GM12878 (cell line): ENCODE results near the gene PINLYP. TPM values are rescaled to one million over a fixed set of nuclear protein-coding genes. Genes with fewer than 3 reads are reported as not detected.

Experiments used
- ATAC-seq: fragments of 200-7000 bp; cut with Tn5 transposase; 3 replicates; pipeline ENCODE4 v1.9.1; 2020; ENCODE audit warnings: mild to moderate bottlenecking, moderate library complexity
- BruUV-seq: library from RNA; stranded (reverse); fragments of 400-500 nt; replicated peaks from 2 replicates; lab custom pipeline; 2021; lab: Mats Ljungman, UMichigan
- CTCF ChIA-PET: fragments of 300-600 bp; sonication (Branson Sonifier 250); formaldehyde crosslinking; extraction: SDS; loops from one replicate; lab custom pipeline; 2021; ENCODE audit warnings: inconsistent platforms; lab: Yijun Ruan, JAX
- POLR2A ChIA-PET: fragments of 350-600 bp; formaldehyde crosslinking; extraction: SDS; loops from one replicate; lab custom pipeline; 2021; ENCODE audit warnings: inconsistent platforms; lab: Charles Lee
- RAD21 ChIA-PET: fragments of 300-600 bp; sonication (Branson Sonifier 250); formaldehyde crosslinking; loops from one replicate; lab custom pipeline; 2023; ENCODE audit warnings: antibody characterized with exemption; ENCODE audit not compliant: unreplicated experiment; lab: Charles Lee
- SMC1A ChIA-PET: fragments of 300-600 bp; sonication (Branson Sonifier 250); formaldehyde crosslinking; loops from one replicate; lab custom pipeline; 2023; ENCODE audit not compliant: unreplicated experiment, uncharacterized antibody; lab: Charles Lee
- DNase-seq: peaks from one replicate; pipeline ENCODE4 v3.0.0-alpha.2; 2011; ENCODE audit warnings: low read depth, low spot score
- FAIRE-seq: peaks from 3 replicates; lab custom pipeline; 2011; peaks lifted over from hg19 to GRCh38; lab: Jason Lieb, UNC
- H2AFZ ChIP-seq: 2 replicates; pipeline ENCODE4 v1.6.0; 2011; ENCODE audit warnings: low read depth, low read length, control low read depth; ENCODE audit not compliant: control insufficient read depth
- H3K27ac ChIP-seq: 2 replicates; pipeline ENCODE4 v1.5.1; 2011; ENCODE audit warnings: control low read depth; ENCODE audit not compliant: control insufficient read depth, insufficient read depth
- H3K27me3 ChIP-seq, 2 experiments: replicated peaks in 1 of 2; 2 replicates each; pipeline versions ENCODE4 v1.6.0 to v1.6.1; 2011; ENCODE audit warnings: low read length in 1 of 2; ENCODE audit not compliant: control insufficient read depth in 2 of 2, insufficient read depth in 2 of 2
- H3K36me3 ChIP-seq, 2 experiments: 2 replicates each; pipeline ENCODE4 v1.5.1; 2011; ENCODE audit warnings: low read length in 1 of 2; ENCODE audit not compliant: control insufficient read depth in 2 of 2, insufficient read depth in 2 of 2
- H3K4me1 ChIP-seq: 2 replicates; pipeline ENCODE4 v1.6.1; 2011; ENCODE audit warnings: mild to moderate bottlenecking, low read length, moderate library complexity, mixed read lengths; ENCODE audit not compliant: control insufficient read depth, insufficient read depth
- H3K4me2 ChIP-seq: 2 replicates; pipeline ENCODE4 v1.6.0; 2011; ENCODE audit warnings: control low read depth; ENCODE audit not compliant: control insufficient read depth, insufficient read depth
- H3K4me3 ChIP-seq: fragments of 200-600 bp; sonication (generic); 2 replicates; pipeline ENCODE4 v1.5.1; 2016
- H3K79me2 ChIP-seq: 2 replicates; pipeline ENCODE4 v1.6.0; 2011; ENCODE audit warnings: low read length; ENCODE audit not compliant: control insufficient read depth, insufficient read depth
- H3K9ac ChIP-seq: 2 replicates; pipeline ENCODE4 v1.8.0; 2011; ENCODE audit warnings: low read length, control low read depth, mixed read lengths; ENCODE audit not compliant: control insufficient read depth, insufficient read depth
- H3K9me3 ChIP-seq: replicated peaks from 3 replicates; pipeline ENCODE4 v1.5.1; 2011; ENCODE audit warnings: mild to moderate bottlenecking, low read length; ENCODE audit not compliant: control insufficient read depth, insufficient read depth
- H4K20me1 ChIP-seq: 2 replicates; pipeline ENCODE4 v1.6.0; 2011; ENCODE audit not compliant: control insufficient read depth, insufficient read depth
- ASH2L ChIP-seq: fragments of 300-600, 200-600 bp; sonication (generic); IDR thresholded peaks from 2 replicates; pipeline ENCODE4 v1.6.1; 2017; ENCODE audit warnings: low read depth, mild to moderate bottlenecking, borderline replicate concordance
- BCL11A ChIP-seq: IDR thresholded peaks from 2 replicates; pipeline ENCODE4 v1.6.1; 2011; ENCODE audit warnings: low read depth, low read length
- BRCA1 ChIP-seq: IDR thresholded peaks from 2 replicates; pipeline ENCODE4 v1.6.1; 2011; ENCODE audit warnings: low read depth, low read length, improper control_type of control experiment
- CHD4 ChIP-seq: fragments of 200-600 bp; sonication (generic); IDR thresholded peaks from 2 replicates; pipeline ENCODE4 v1.6.1; 2016; ENCODE audit warnings: mild to moderate bottlenecking
- ETV6 ChIP-seq, 2 experiments: fragments of 450-650 bp in 1 of 2; IDR thresholded peaks in 1 of 2; conservative IDR thresholded peaks in 1 of 2; 2 replicates each; pipeline ENCODE4 v1.6.1; 2014; ENCODE audit warnings: antibody characterized with exemption in 1 of 2, borderline replicate concordance in 1 of 2, low read depth in 1 of 2, mild to moderate bottlenecking in 1 of 2, moderate library complexity in 1 of 2
- JUND ChIP-seq: IDR thresholded peaks from 2 replicates; pipeline ENCODE4 v1.6.1; 2012; ENCODE audit warnings: low read depth, mild to moderate bottlenecking, low read length, improper control_type of control experiment, moderate library complexity
- MXI1 ChIP-seq: fragments of 150-350 bp; IDR thresholded peaks from 2 replicates; pipeline ENCODE4 v1.6.1; 2011; ENCODE audit warnings: low read depth, mild to moderate bottlenecking, inconsistent platforms, low read length, improper control_type of control experiment
- NRF1 ChIP-seq: conservative IDR thresholded peaks from 2 replicates; pipeline ENCODE4 v1.6.1; 2011; ENCODE audit warnings: mild to moderate bottlenecking, low read depth, low read length, improper control_type of control experiment
- PAX8 ChIP-seq: fragments of 450-650 bp; IDR thresholded peaks from 2 replicates; pipeline ENCODE4 v1.6.1; 2017; ENCODE audit warnings: mild to moderate bottlenecking, moderate library complexity
- POLR2A ChIP-seq: IDR thresholded peaks from 2 replicates; pipeline ENCODE4 v1.6.1; 2011; ENCODE audit warnings: low read depth, mild to moderate bottlenecking, low read length
- RB1 ChIP-seq: fragments of 450-650 bp; formaldehyde crosslinking; IDR thresholded peaks from 2 replicates; pipeline ENCODE4 v1.6.1; 2017; ENCODE audit warnings: mild to moderate bottlenecking, borderline replicate concordance
- RELB ChIP-seq: fragments of 450-650 bp; IDR thresholded peaks from 2 replicates; pipeline ENCODE4 v1.6.1; 2017; ENCODE audit warnings: low read depth, mild to moderate bottlenecking, moderate library complexity
- STAT1 ChIP-seq: fragments of 450-650 bp; conservative IDR thresholded peaks from 2 replicates; pipeline ENCODE4 v1.6.1; 2014; ENCODE audit warnings: antibody characterized with exemption, mild to moderate bottlenecking
- SUPT20H ChIP-seq: IDR thresholded peaks from 2 replicates; pipeline ENCODE4 v1.6.1; 2011; ENCODE audit warnings: low read depth, mild to moderate bottlenecking, low read length, moderate library complexity, borderline replicate concordance; ENCODE audit not compliant: control insufficient read depth
- TARDBP ChIP-seq: IDR thresholded peaks from 2 replicates; pipeline ENCODE4 v1.6.1; 2016; ENCODE audit warnings: borderline replicate concordance
- ZBTB11 ChIP-seq: fragments of 450-650 bp; formaldehyde crosslinking; IDR thresholded peaks from 2 replicates; pipeline ENCODE4 v1.5.0; 2022; ENCODE audit warnings: mild to moderate bottlenecking, missing genetic modification characterization
- ZNF217 ChIP-seq: fragments of 450-650 bp; IDR thresholded peaks from 2 replicates; pipeline ENCODE4 v1.6.1; 2017; ENCODE audit warnings: antibody characterized with exemption, mild to moderate bottlenecking
- ZNF24 ChIP-seq: fragments of 450-650 bp; IDR thresholded peaks from 2 replicates; pipeline ENCODE4 v1.6.1; 2017; ENCODE audit warnings: antibody characterized with exemption, mild to moderate bottlenecking
- ZNF384 ChIP-seq: IDR thresholded peaks from 2 replicates; pipeline ENCODE4 v1.6.1; 2012; ENCODE audit warnings: low read depth, mild to moderate bottlenecking, low read length, improper control_type of control experiment, borderline replicate concordance
- ZNF622 ChIP-seq: fragments of 450-650 bp; IDR thresholded peaks from 2 replicates; pipeline ENCODE4 v1.6.1; 2017; ENCODE audit warnings: mild to moderate bottlenecking, inconsistent platforms
- WGBS: methylation state at CpG from one replicate; pipeline ENCODE4 v1.1.6; 2016; ENCODE audit warnings: low lambda C conversion rate; ENCODE audit not compliant: insufficient replicate concordance, insufficient coverage; ENCODE audit errors: missing lambda C conversion rate; 5-methylcytosine and 5-hydroxymethylcytosine counted together
- in situ Hi-C: fragments of 300-500 bp; cut with MboI; formaldehyde crosslinking; loops from 9 replicates; pipeline ENCODE4 v1.14.3; 2018; ENCODE audit warnings: mixed read lengths
- intact Hi-C: fragments of 100-400 bp; cut with micrococcal nuclease; formaldehyde crosslinking; loops from one replicate; pipeline ENCODE4 v1.14.2; 2022; ENCODE audit not compliant: unreplicated experiment
- polyA plus RNA-seq, 11 experiments: library from polyadenylated mRNA; depleted of rRNA in 4 of 11; unstranded in 6 of 11; stranded (reverse) in 5 of 11; fragments of >200 nt; fragmentation: Nextera tagmentation in 4 of 11; fragmentation: Illumina TruSeq in 1 of 11; extraction: Ambion mirVana in 4 of 11; extraction: Trizol in 1 of 11; gene quantifications; 1 replicate in 1 of 11; 2 replicates in 10 of 11; pipeline versions ENCODE4 v1.2.1 to v1.2.3, GENCODE V29; 2011 to 2016; ENCODE audit warnings: inconsistent platforms in 2 of 11, missing spikeins in 2 of 11, low read depth in 1 of 11
- total RNA-seq, 4 experiments: library from RNA; depleted of rRNA in 3 of 4; stranded (reverse); fragments of >200 nt in 3 of 4; fragmentation: Illumina TruSeq in 1 of 4; extraction: Trizol in 1 of 4; gene quantifications; 2 replicates each; pipeline versions ENCODE4 v1.2.1 to v1.2.3, GENCODE V29; 2013 to 2021

Gene PINLYP
- total and polyA plus RNA-seq, 10 of the 15 experiments (the other 5 are each of a cell fraction or from before 2014, with no cell fraction given): 1.0 to 26.9 (median 11.4) TPM

GRCh38 chr19:43545276-43545675 lies 30.3 kb upstream of the PINLYP start:
- Histone ChIP-seq H3K79me2 (no peaks in the 10 kb centered on the region), H3K9me3 (no peaks in the 10 kb centered on the region), H3K27me3 (no peaks in the 10 kb centered on the region), H3K4me2 (no peak overlapping the region), H3K9ac (no peak overlapping the region), H3K27ac (no peak overlapping the region), H4K20me1 (no peaks in the 10 kb centered on the region), H3K4me3 (no peak overlapping the region), H3K4me1 (no peaks in the 10 kb centered on the region), H2AFZ (no peak overlapping the region), H3K36me3 (peaks cover 8 to 13% of the 10 kb centered on the region in 2 experiments)
- intact Hi-C loops: no loop called here
- ChIA-PET SMC1A (interaction anchor here (1.0 kb wide), 1 partner anchor 10 kb away, joined by 3 read pairs; no protein-coding TSS in a partner anchor), RAD21 (no interaction called here), POLR2A (no interaction called here), CTCF (interaction anchor here (0.6 to 1.6 kb wide), 2 partner anchors 119 to 331 kb away, joined by 3 to 5 read pairs; no protein-coding TSS in a partner anchor)
- in situ Hi-C loops: no loop called here
- TF ChIP-seq ZBTB11: no peak
- TF ChIP-seq ZNF622: no peak
- TF ChIP-seq ZNF24: no peak
- no peak for TF ChIP-seq JUND
- no peak for TF ChIP-seq ASH2L
- TF ChIP-seq NRF1: no peak
- no peak for TF ChIP-seq RB1
- TF ChIP-seq PAX8: no peak
- no peak for TF ChIP-seq TARDBP
- TF ChIP-seq ZNF217: no peak
- TF ChIP-seq RELB: no peak
- no peak for TF ChIP-seq CHD4
- no peak for TF ChIP-seq BCL11A
- no peak for TF ChIP-seq STAT1
- no peak for TF ChIP-seq ETV6 (conservative IDR thresholded peaks at IDR 0.05 in 1 of 2, IDR thresholded peaks at IDR 0.05 in 1 of 2; ENCODE audit: borderline replicate concordance in 1 of 2, low read depth in 1 of 2)
- no peak for TF ChIP-seq SUPT20H
- TF ChIP-seq ZNF384: no peak
- TF ChIP-seq MXI1: no peak
- no peak for TF ChIP-seq POLR2A
- no peak for TF ChIP-seq BRCA1
- no peak for ATAC-seq
- BruUV-seq: no TSS peak
- no peak for DNase-seq
- FAIRE-seq: no peak
- WGBS: 91% methylated on average over 5 of the region's 5 CpGs
